Measurements from ENCODE around the gene CSAD.
A peak's percentile ranks its signal among the peaks of the same experiment; 100 is the strongest.
"Not testable (repeated sequence)": the region's sequence is repeated elsewhere in the genome, so short reads cannot be mapped to it uniquely, and the experiment has no call there.

Gene CSAD

DNA sequence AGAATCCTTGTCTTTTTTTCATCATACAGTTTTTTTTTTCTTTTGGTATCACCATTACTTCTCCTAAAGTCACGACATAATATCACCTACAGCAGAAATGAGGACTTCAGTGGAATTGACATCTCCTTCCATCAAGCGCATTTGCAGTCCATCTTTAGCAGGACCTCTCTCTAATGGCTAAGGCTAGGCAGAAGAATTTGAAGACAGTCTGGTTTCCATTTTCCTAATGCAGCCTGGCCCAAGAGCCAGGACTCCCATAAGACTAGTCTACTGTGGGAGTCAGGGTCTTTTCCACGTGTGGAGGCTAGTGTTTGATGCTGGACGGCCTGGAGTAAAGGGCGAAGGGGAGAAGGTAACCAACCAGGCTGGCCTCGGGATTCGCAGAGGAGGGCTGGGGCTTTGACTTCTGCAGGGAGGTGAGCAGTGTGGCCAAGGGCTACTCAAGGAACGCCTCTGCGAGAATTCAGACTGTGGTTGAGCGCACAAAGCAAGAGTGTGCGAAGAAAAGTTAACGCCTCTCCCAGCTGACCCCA lies 972 bp downstream of the CSAD start:
- no peaks in the 10 kb centered on the region; the same call in 1 of the 2 replicates for H4K20me1 ChIP-seq (ENCODE audit: insufficient read depth, low read length)
- H3K4me3 ChIP-seq (ENCODE audit: low read length): peak overlapping the region; percentile 68
- H3K27ac ChIP-seq (ENCODE audit: low read length): peak overlapping the region; percentile 73
- H3K27me3 ChIP-seq (replicated peaks; ENCODE audit: insufficient read depth, low read length): no peaks in the 10 kb centered on the region
- peak; percentile 55 for DNase-seq
- peak overlapping the region; percentile 70 for H3K9ac ChIP-seq (ENCODE audit: low read length)
- peak overlapping the region; percentile 97 for H3K4me2 ChIP-seq (ENCODE audit: low read depth, low read length)
- no peaks in the 10 kb centered on the region for H3K9me3 ChIP-seq (replicated peaks; ENCODE audit: insufficient read depth, low read length)
- peak overlapping the region; percentile 89 for H2AFZ ChIP-seq (ENCODE audit: low read length)
- H3K36me3 ChIP-seq (replicated peaks; ENCODE audit: insufficient read depth, low read length): peaks cover 14% of the 10 kb centered on the region; the same call in 1 of the 2 replicates
- TF ChIP-seq EZH2phosphoT487 (IDR thresholded peaks at IDR 0.05; ENCODE audit: low read length) (no peak), EZH2 (optimal IDR thresholded peaks at IDR 0.05; ENCODE audit: low read depth, low read length) (no peak)
- TF ChIP-seq, protein P1, sequence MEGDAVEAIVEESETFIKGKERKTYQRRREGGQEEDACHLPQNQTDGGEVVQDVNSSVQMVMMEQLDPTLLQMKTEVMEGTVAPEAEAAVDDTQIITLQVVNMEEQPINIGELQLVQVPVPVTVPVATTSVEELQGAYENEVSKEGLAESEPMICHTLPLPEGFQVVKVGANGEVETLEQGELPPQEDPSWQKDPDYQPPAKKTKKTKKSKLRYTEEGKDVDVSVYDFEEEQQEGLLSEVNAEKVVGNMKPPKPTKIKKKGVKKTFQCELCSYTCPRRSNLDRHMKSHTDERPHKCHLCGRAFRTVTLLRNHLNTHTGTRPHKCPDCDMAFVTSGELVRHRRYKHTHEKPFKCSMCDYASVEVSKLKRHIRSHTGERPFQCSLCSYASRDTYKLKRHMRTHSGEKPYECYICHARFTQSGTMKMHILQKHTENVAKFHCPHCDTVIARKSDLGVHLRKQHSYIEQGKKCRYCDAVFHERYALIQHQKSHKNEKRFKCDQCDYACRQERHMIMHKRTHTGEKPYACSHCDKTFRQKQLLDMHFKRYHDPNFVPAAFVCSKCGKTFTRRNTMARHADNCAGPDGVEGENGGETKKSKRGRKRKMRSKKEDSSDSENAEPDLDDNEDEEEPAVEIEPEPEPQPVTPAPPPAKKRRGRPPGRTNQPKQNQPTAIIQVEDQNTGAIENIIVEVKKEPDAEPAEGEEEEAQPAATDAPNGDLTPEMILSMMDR (IDR thresholded peaks at IDR 0.05; ENCODE audit: low read length): no peak
- peaks cover 40% of the 10 kb centered on the region for H3K79me2 ChIP-seq (ENCODE audit: low read length)
- H3F3A ChIP-seq (ENCODE audit: insufficient read depth, low read length): peaks cover 33% of the 10 kb centered on the region
- H3K9me2 ChIP-seq (replicated peaks; ENCODE audit: insufficient read depth, low read length): no peaks in the 10 kb centered on the region
- peaks cover 38% of the 10 kb centered on the region for H3K4me1 ChIP-seq (ENCODE audit: low read length)

DNA sequence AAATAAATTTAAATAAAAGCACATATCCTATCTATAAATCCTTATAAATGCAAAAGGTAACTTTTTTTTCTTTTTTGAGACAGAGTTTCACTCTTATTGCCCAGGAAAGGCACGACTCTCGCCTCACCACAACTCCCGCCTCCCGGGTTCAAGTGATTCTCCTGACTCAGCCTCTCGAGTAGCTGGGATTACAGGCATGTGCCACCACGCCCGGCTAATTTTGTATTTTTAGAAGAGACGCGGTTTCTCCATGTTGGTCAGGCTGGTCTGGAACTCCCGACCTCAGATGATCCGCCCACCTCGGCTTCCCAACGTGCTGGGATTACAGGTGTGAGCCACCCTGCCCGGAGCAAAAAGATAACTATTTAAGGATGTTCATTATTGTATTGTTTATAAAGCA lies 1.9 kb downstream of the CSAD start:
- not testable (repeated sequence) for H3K9me2 ChIP-seq (replicated peaks; ENCODE audit: insufficient read depth, low read length); DNase-seq; H4K20me1 ChIP-seq (ENCODE audit: insufficient read depth, low read length); H3K9ac ChIP-seq (ENCODE audit: low read length); H3K4me3 ChIP-seq (ENCODE audit: low read length); H3K27ac ChIP-seq (ENCODE audit: low read length); H3K27me3 ChIP-seq (replicated peaks; ENCODE audit: insufficient read depth, low read length); H3K4me2 ChIP-seq (ENCODE audit: low read depth, low read length); H2AFZ ChIP-seq (ENCODE audit: low read length); H3K9me3 ChIP-seq (replicated peaks; ENCODE audit: insufficient read depth, low read length)
- H3K4me1 ChIP-seq (ENCODE audit: low read length): peaks cover 34% of the 10 kb centered on the region
- peaks cover 27% of the 10 kb centered on the region for H3F3A ChIP-seq (ENCODE audit: insufficient read depth, low read length)
- peaks cover 14% of the 10 kb centered on the region; the same call in 1 of the 2 replicates for H3K36me3 ChIP-seq (replicated peaks; ENCODE audit: insufficient read depth, low read length)
- peaks cover 35% of the 10 kb centered on the region for H3K79me2 ChIP-seq (ENCODE audit: low read length)

DNA sequence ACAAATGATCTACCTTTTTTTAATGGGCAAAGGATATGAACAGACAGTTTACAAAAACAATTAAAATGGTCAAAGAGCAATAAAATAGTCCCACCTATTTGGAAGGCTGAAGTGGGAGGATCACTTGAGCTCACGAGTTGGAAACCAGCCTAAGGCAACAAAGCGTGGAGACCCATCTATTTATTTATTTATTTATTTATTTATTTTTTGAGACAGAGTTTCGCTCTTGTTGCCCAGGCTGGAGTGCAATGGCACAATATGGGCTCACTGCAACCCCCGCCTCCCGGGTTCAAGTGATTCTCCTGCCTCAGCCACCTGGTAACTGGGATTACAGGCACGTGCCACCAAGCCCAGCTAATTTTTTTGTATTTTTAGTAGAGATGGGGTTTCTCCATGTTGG lies 3.3 kb downstream of the CSAD start:
- peaks cover 27% of the 10 kb centered on the region for H3F3A ChIP-seq (ENCODE audit: insufficient read depth, low read length)
- not testable (repeated sequence) for H3K36me3 ChIP-seq (replicated peaks; ENCODE audit: insufficient read depth, low read length); H2AFZ ChIP-seq (ENCODE audit: low read length); H3K9me3 ChIP-seq (replicated peaks; ENCODE audit: insufficient read depth, low read length); H4K20me1 ChIP-seq (ENCODE audit: insufficient read depth, low read length); H3K27ac ChIP-seq (ENCODE audit: low read length); H3K4me2 ChIP-seq (ENCODE audit: low read depth, low read length); H3K9ac ChIP-seq (ENCODE audit: low read length); H3K4me3 ChIP-seq (ENCODE audit: low read length); DNase-seq; H3K9me2 ChIP-seq (replicated peaks; ENCODE audit: insufficient read depth, low read length); H3K27me3 ChIP-seq (replicated peaks; ENCODE audit: insufficient read depth, low read length)
- peaks cover 27% of the 10 kb centered on the region for H3K4me1 ChIP-seq (ENCODE audit: low read length)
- H3K79me2 ChIP-seq (ENCODE audit: low read length): peaks cover 21% of the 10 kb centered on the region

DNA sequence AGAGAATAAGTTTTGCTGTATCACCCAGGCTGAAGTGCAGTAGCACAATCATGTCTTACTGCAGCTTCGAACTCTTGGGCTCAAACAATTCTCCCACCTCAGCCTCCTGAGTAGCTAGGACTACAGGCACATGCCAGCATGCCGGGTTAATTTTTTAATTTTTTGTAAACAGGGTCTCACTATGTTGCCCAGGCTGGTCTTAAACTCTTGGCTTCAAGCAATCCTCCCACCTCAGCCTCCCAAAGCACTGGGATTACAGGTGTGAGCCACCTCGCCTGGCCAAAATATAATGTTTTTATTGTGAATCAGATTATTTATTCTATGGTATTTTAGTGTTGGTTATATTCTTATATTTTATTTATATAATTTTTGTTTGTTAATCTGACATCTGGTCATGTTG lies 4.0 kb downstream of the CSAD start:
- Histone ChIP-seq H3K27ac (ENCODE audit: low read length) (no peak overlapping the region), H4K20me1 (ENCODE audit: insufficient read depth, low read length) (no peaks in the 10 kb centered on the region; the same call in 1 of the 2 replicates), H3K4me2 (ENCODE audit: low read depth, low read length) (no peak overlapping the region), H3K9ac (ENCODE audit: low read length) (no peak overlapping the region), H3K79me2 (ENCODE audit: low read length) (peaks cover 14% of the 10 kb centered on the region), H3K4me3 (ENCODE audit: low read length) (no peak overlapping the region), H3K36me3 (replicated peaks; ENCODE audit: insufficient read depth, low read length) (0 out of 2 replicates have a peak, but pooled peaks cover under 1% of the 10 kb centered on the region), H3K9me3 (replicated peaks; ENCODE audit: insufficient read depth, low read length) (no peaks in the 10 kb centered on the region), H3K9me2 (replicated peaks; ENCODE audit: insufficient read depth, low read length) (no peaks in the 10 kb centered on the region), H3K4me1 (ENCODE audit: low read length) (peaks cover 20% of the 10 kb centered on the region), H3F3A (ENCODE audit: insufficient read depth, low read length) (peaks cover 22% of the 10 kb centered on the region), H2AFZ (ENCODE audit: low read length) (no peak overlapping the region), H3K27me3 (replicated peaks; ENCODE audit: insufficient read depth, low read length) (no peaks in the 10 kb centered on the region)
- DNase-seq: no peak
- TF ChIP-seq, protein P1 (IDR thresholded peaks at IDR 0.05; ENCODE audit: low read length): no peak
- no peak for TF ChIP-seq EZH2phosphoT487 (IDR thresholded peaks at IDR 0.05; ENCODE audit: low read length)
- no peak for TF ChIP-seq EZH2 (optimal IDR thresholded peaks at IDR 0.05; ENCODE audit: low read depth, low read length)

Data from MM.1S (cell line).